CD14-positive monocyte (primary cell): Measurements from ENCODE around the gene TBC1D22A. TPM values are rescaled to one million over a fixed set of nuclear protein-coding genes. Genes with fewer than 3 reads are reported as not detected.

Experiments
- DNase-seq, 3 donors: peaks; one replicate each; pipeline ENCODE4 v3.0.0-alpha.2; 2011 to 2022
- H2AFZ ChIP-seq: 2 replicates; pipeline ENCODE4 v1.6.0; 2012; ENCODE audit warnings: mild to moderate bottlenecking, low read depth, low read length, inconsistent platforms; ENCODE audit not compliant: insufficient read depth, poor library complexity, severe bottlenecking
- H3K27ac ChIP-seq, 2 donors: 1 replicate in 1 of 2; 2 replicates in 1 of 2; pipeline ENCODE4 v1.5.1; 2012 to 2013; ENCODE audit warnings: low read length in 2 of 2, control low read depth in 1 of 2, inconsistent platforms in 1 of 2, low read depth in 1 of 2, mild to moderate bottlenecking in 1 of 2
- H3K27me3 ChIP-seq, 2 donors: one replicate each; pipeline versions ENCODE4 v1.6.0 to v1.6.1; 2011 to 2013; ENCODE audit warnings: low read length in 2 of 2; ENCODE audit not compliant: control insufficient read depth in 2 of 2, insufficient read depth in 2 of 2
- H3K36me3 ChIP-seq, 2 donors: replicated peaks in 1 of 2; 1 replicate in 1 of 2; 2 replicates in 1 of 2; pipeline versions ENCODE4 v1.5.1 to v1.6.1; 2012 to 2013; ENCODE audit warnings: low read length in 2 of 2, control low read depth in 1 of 2, inconsistent platforms in 1 of 2, mild to moderate bottlenecking in 1 of 2; ENCODE audit not compliant: insufficient read depth in 2 of 2, control insufficient read depth in 1 of 2
- H3K4me1 ChIP-seq, 2 donors: 1 replicate in 1 of 2; 2 replicates in 1 of 2; pipeline versions ENCODE4 v1.5.1 to v1.6.1; 2012 to 2013; ENCODE audit warnings: low read length in 2 of 2, control low read depth in 1 of 2, inconsistent platforms in 1 of 2, mild to moderate bottlenecking in 1 of 2, moderate library complexity in 1 of 2; ENCODE audit not compliant: insufficient read depth in 2 of 2, control insufficient read depth in 1 of 2
- H3K4me2 ChIP-seq: replicated peaks from 2 replicates; pipeline ENCODE3; 2012; ENCODE audit warnings: low read length, moderate library complexity, mild to moderate bottlenecking; ENCODE audit not compliant: poor library complexity, severe bottlenecking; ENCODE audit errors: extremely low read depth
- H3K4me3 ChIP-seq, 3 experiments: fragments of 200-600 bp in 1 of 3; sonication (generic) in 1 of 3; replicated peaks in 1 of 3; 1 replicate in 2 of 3; 2 replicates in 1 of 3; pipeline ENCODE4 v1.5.1; 2011 to 2013; ENCODE audit warnings: low read length in 3 of 3, mild to moderate bottlenecking in 3 of 3, control low read depth in 2 of 3, low read depth in 2 of 3, inconsistent platforms in 1 of 3, moderate library complexity in 1 of 3
- H3K79me2 ChIP-seq: 2 replicates; pipeline ENCODE4 v1.6.0; 2012; ENCODE audit warnings: mild to moderate bottlenecking, control low read depth, inconsistent platforms, low read length, moderate library complexity; ENCODE audit not compliant: insufficient read depth
- H3K9ac ChIP-seq: 2 replicates; pipeline ENCODE4 v1.6.0; 2017; ENCODE audit warnings: low read length, mild to moderate bottlenecking; ENCODE audit not compliant: insufficient read depth, poor library complexity, severe bottlenecking
- H3K9me3 ChIP-seq, 2 donors: replicated peaks in 1 of 2; 1 replicate in 1 of 2; 2 replicates in 1 of 2; pipeline versions ENCODE4 v1.5.1 to v1.6.1; 2012 to 2013; ENCODE audit warnings: low read length in 2 of 2, control low read depth in 1 of 2; ENCODE audit not compliant: control insufficient read depth in 1 of 2, insufficient read depth in 1 of 2
- H4K20me1 ChIP-seq: 2 replicates; pipeline ENCODE4 v1.6.0; 2012; ENCODE audit warnings: mild to moderate bottlenecking, low read length, control low read depth, moderate library complexity; ENCODE audit not compliant: insufficient read depth
- H3K27ac Mint-ChIP-seq, 7 donors: one replicate each; pipeline ENCODE4 v1.8.0; 2020; ENCODE audit warnings: mild to moderate bottlenecking in 7 of 7, mixed read lengths in 7 of 7, moderate library complexity in 6 of 7, inconsistent platforms in 2 of 7
- H3K27me3 Mint-ChIP-seq, 3 donors: one replicate each; pipeline ENCODE4 v1.8.0; 2021 to 2022; ENCODE audit warnings: low read depth in 3 of 3, mild to moderate bottlenecking in 3 of 3, mixed read lengths in 3 of 3, moderate library complexity in 3 of 3, inconsistent platforms in 1 of 3
- H3K36me3 Mint-ChIP-seq, 2 donors: one replicate each; pipeline ENCODE4 v1.8.0; 2020; ENCODE audit warnings: mixed read lengths in 2 of 2, inconsistent platforms in 1 of 2, mild to moderate bottlenecking in 1 of 2
- H3K4me1 Mint-ChIP-seq: one replicate; pipeline ENCODE4 v1.8.0; 2020; ENCODE audit warnings: mild to moderate bottlenecking, mixed read lengths
- H3K4me3 Mint-ChIP-seq, 2 donors: one replicate each; pipeline ENCODE4 v1.8.0; 2020; ENCODE audit warnings: mild to moderate bottlenecking in 2 of 2, mixed read lengths in 2 of 2, moderate library complexity in 1 of 2
- H3K9me3 Mint-ChIP-seq, 7 donors: one replicate each; pipeline ENCODE4 v1.8.0; 2020 to 2022; ENCODE audit warnings: mixed read lengths in 7 of 7, mild to moderate bottlenecking in 6 of 7, moderate library complexity in 6 of 7, inconsistent platforms in 2 of 7
- WGBS: methylation state at CpG from one replicate; pipeline ENCODE4 v1.1.5; 2013; ENCODE audit warnings: missing lambda C conversion rate; ENCODE audit not compliant: insufficient coverage; 5-methylcytosine and 5-hydroxymethylcytosine counted together
- intact Hi-C, 2 donors: fragments of 100-400 bp; cut with micrococcal nuclease; formaldehyde crosslinking; loops; one replicate each; pipeline versions ENCODE4 v1.15.0 to v1.15.1; 2023
- polyA plus RNA-seq, 3 donors: library from polyadenylated mRNA; depleted of rRNA in 1 of 3; unstranded in 2 of 3; stranded (reverse) in 1 of 3; fragments of 300-500 nt in 2 of 3; fragments of >200 nt in 1 of 3; fragmentation: Illumina TruSeq in 2 of 3; gene quantifications; 1 replicate in 2 of 3; 2 replicates in 1 of 3; pipeline ENCODE4 v1.2.3, GENCODE V29; 2012 to 2021
- TF ChIP-seq, protein P1 (sequence below): fragments of 200-600 bp; IDR thresholded peaks from one replicate; pipeline ENCODE4 v1.8.0; 2022; ENCODE audit warnings: antibody characterized with exemption, mild to moderate bottlenecking

The TBC1D22A gene
- polyA plus RNA-seq, 3 donors: 25.9 to 36.2 (median 29.5) TPM

DNA sequence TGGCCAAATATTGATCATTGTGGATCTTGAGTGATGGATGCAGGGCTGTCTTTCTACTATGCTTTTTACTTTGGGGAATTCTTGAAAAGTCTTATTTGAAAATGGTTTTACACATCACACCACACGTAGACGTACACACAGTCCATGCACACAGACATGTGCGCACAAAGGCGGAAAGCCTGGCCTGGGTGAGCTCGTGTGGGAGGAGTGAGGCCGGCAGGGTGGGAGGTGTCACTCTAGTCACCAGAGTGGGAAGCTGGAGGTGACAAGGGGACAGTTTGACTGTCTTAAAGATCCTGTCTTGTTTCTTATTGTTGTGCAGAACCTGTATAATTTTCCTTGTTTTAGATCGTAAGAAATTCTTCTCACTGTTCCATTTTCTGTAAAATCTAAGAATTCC is 326.9 kb downstream of the TBC1D22A start:
- no peak overlapping the region for H3K4me3 Mint-ChIP-seq
- intact Hi-C loops: no loop called here
- H3K4me1 Mint-ChIP-seq: peaks cover 13% of the 10 kb centered on the region

DNA sequence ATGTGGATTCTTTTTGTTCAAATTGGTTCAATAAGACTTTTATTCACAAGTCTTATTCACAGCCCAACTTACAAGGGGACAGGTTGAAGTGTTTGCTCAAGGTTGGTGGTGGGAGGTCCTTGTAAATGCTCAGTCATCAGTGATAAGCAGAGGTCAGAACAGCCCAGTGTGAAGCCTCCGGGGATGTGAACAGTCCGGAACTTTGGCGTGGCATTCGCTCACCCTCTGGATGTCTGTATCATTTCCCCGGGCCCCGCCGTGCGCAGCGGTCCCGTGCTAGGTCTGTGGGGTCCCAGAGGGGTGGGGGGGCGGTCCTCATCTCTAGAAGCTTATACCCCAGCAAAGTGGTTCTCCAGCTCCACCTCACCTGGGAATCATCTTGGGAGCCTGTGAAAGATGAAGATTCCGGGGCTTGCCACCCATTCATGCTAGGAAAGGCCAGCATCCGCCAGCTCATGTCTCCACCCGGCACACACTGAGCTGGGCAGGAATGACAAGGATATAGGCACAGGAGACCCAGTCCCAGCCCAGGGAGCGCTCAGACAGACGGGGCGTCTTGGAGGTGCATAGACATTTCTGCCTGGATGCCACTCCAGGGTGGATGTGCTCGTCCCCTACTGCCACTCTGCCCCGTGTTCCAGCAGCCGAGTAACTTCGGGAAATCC is 327.5 kb downstream of the TBC1D22A start:
- TF ChIP-seq, protein P1, sequence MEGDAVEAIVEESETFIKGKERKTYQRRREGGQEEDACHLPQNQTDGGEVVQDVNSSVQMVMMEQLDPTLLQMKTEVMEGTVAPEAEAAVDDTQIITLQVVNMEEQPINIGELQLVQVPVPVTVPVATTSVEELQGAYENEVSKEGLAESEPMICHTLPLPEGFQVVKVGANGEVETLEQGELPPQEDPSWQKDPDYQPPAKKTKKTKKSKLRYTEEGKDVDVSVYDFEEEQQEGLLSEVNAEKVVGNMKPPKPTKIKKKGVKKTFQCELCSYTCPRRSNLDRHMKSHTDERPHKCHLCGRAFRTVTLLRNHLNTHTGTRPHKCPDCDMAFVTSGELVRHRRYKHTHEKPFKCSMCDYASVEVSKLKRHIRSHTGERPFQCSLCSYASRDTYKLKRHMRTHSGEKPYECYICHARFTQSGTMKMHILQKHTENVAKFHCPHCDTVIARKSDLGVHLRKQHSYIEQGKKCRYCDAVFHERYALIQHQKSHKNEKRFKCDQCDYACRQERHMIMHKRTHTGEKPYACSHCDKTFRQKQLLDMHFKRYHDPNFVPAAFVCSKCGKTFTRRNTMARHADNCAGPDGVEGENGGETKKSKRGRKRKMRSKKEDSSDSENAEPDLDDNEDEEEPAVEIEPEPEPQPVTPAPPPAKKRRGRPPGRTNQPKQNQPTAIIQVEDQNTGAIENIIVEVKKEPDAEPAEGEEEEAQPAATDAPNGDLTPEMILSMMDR: no peak
- Mint-ChIP-seq H3K4me3 (peak overlapping the region; percentile 67 to 79), H3K4me1 (peaks cover 13% of the 10 kb centered on the region), H3K36me3 (peaks cover 0 to 4% of the 10 kb centered on the region in 2 donors), H3K9me3 (peaks cover 21 to 45% (median 37%) of the 10 kb centered on the region in 7 donors), H3K27me3 (peaks cover 0 to 2% (median 1%) of the 10 kb centered on the region in 3 donors), H3K27ac (peak overlapping the region in 1 of 7 donors; percentile 69)
- no peak overlapping the region for H3K9ac ChIP-seq
- no peak overlapping the region for H3K4me3 ChIP-seq
- peak overlapping the region; percentile 19 for H3K4me2 ChIP-seq
- peaks cover 5 to 6% of the 10 kb centered on the region in 2 donors for H3K4me1 ChIP-seq
- peaks cover 41% of the 10 kb centered on the region for H4K20me1 ChIP-seq
- peaks cover 21 to 40% of the 10 kb centered on the region in 2 donors for H3K9me3 ChIP-seq
- no peaks in the 10 kb centered on the region for H3K79me2 ChIP-seq
- intact Hi-C loops: no loop called here
- no peaks in the 10 kb centered on the region for H3K36me3 ChIP-seq
- no peaks in the 10 kb centered on the region for H3K27me3 ChIP-seq
- DNase-seq: no peak
- no peak overlapping the region for H2AFZ ChIP-seq
- H3K27ac ChIP-seq: no peak overlapping the region
- 92% methylated on average over 10 of the region's 21 CpGs for WGBS

More for the DNA sequence above, 326.9 kb downstream of the TBC1D22A start:
- peaks cover under 1 to 4% of the 10 kb centered on the region in 2 donors for H3K36me3 Mint-ChIP-seq
- H3K9me3 Mint-ChIP-seq: peaks cover 21 to 40% (median 34%) of the 10 kb centered on the region in 7 donors
- Histone ChIP-seq H3K4me2 (no peak overlapping the region), H4K20me1 (peaks cover 44% of the 10 kb centered on the region), H3K27me3 (no peaks in the 10 kb centered on the region), H3K4me3 (no peak overlapping the region), H3K4me1 (peaks cover 5 to 6% of the 10 kb centered on the region in 2 donors), H3K9ac (no peak overlapping the region), H3K27ac (no peak overlapping the region), H3K79me2 (no peaks in the 10 kb centered on the region), H3K36me3 (no peaks in the 10 kb centered on the region), H3K9me3 (peaks cover 21 to 36% of the 10 kb centered on the region in 2 donors), H2AFZ (no peak overlapping the region)
- no peak overlapping the region for H3K27ac Mint-ChIP-seq
- DNase-seq: no peak
- 100% methylated on average over 2 of the region's 7 CpGs for WGBS
- peaks cover 0 to 2% (median 1%) of the 10 kb centered on the region in 3 donors for H3K27me3 Mint-ChIP-seq
- TF ChIP-seq, protein P1: no peak
